K562 (cell line): ENCODE results near the gene SUMF1. TPM values are rescaled to one million over a fixed set of nuclear protein-coding genes. Genes with fewer than 3 reads are reported as not detected.

Source experiments
- BDP1 ChIP-seq: IDR thresholded peaks from 3 replicates; pipeline ENCODE4 v1.6.1; 2011; ENCODE audit not compliant: insufficient read length, insufficient read depth
- BMI1 ChIP-seq: fragments of 150-350 bp; IDR thresholded peaks from 2 replicates; pipeline ENCODE4 v1.6.1; 2014; ENCODE audit warnings: low read length
- PHB ChIP-seq: fragments of 250-450 bp; sonication (Bioruptor Pico); IDR thresholded peaks from 2 replicates; pipeline ENCODE4 v1.5.0; 2021
- RREB1 ChIP-seq: fragments of 250-450 bp; sonication (Bioruptor Pico); IDR thresholded peaks from 2 replicates; pipeline ENCODE4 v1.4.0; 2020
- STAT5B ChIP-seq: fragments of 250-450 bp; sonication (Bioruptor Pico); IDR thresholded peaks from 2 replicates; pipeline ENCODE4 v1.8.0; 2021; ENCODE audit warnings: mild to moderate bottlenecking, inconsistent platforms
- XRCC4 ChIP-seq: IDR thresholded peaks from one replicate; pipeline ENCODE4 v1.6.1; 2011; ENCODE audit not compliant: insufficient read depth, insufficient read length; ENCODE audit errors: extremely low read depth
- ZC3H11A ChIP-seq: IDR thresholded peaks from 2 replicates; pipeline ENCODE4 v1.6.1; 2012; ENCODE audit warnings: low read depth, low read length, improper control_type of control experiment
- polyA plus RNA-seq, 8 experiments: library from polyadenylated mRNA; depleted of rRNA in 4 of 8; stranded (reverse) in 5 of 8; unstranded in 3 of 8; fragments of >200 nt; fragmentation: Nextera tagmentation in 2 of 8; fragmentation: Illumina TruSeq in 1 of 8; extraction: Ambion mirVana in 2 of 8; extraction: Trizol in 1 of 8; gene quantifications; 2 replicates each; pipeline versions ENCODE4 v1.2.1 to v1.2.3, GENCODE V29; 2011 to 2014; ENCODE audit warnings: inconsistent platforms in 1 of 8, missing spikeins in 1 of 8
- total RNA-seq, 7 experiments: library from RNA; depleted of rRNA in 6 of 7; stranded (reverse); fragments of >200 nt in 6 of 7; fragmentation: Illumina TruSeq in 2 of 7; extraction: Trizol in 2 of 7; gene quantifications; 2 replicates each; pipeline versions ENCODE4 v1.2.1 to v1.2.3, GENCODE V29; 2011 to 2021; ENCODE audit warnings: low replicate concordance in 1 of 7
- TF ChIP-seq, protein P1 (sequence below): fragments of 250-450 bp; sonication (Bioruptor Pico); IDR thresholded peaks from 2 replicates; pipeline ENCODE4 v1.5.0; 2021; ENCODE audit warnings: mild to moderate bottlenecking, moderate library complexity
- TF ChIP-seq, protein P2 (sequence below), 2 experiments: fragments of 250-450 bp in 1 of 2; fragments of 450-650 bp in 1 of 2; sonication (Bioruptor Pico) in 1 of 2; IDR thresholded peaks; 2 replicates each; pipeline versions ENCODE4 v1.6.1 to v1.8.0; 2016 to 2021; ENCODE audit warnings: mild to moderate bottlenecking in 2 of 2, moderate library complexity in 2 of 2, missing compliant biosample characterization in 1 of 2, missing genetic modification characterization in 1 of 2
- TF ChIP-seq, protein P3 (sequence below), 2 experiments: IDR thresholded peaks in 1 of 2; conservative IDR thresholded peaks in 1 of 2; 2 replicates each; pipeline ENCODE4 v1.6.1; 2016; ENCODE audit warnings: low read depth in 2 of 2, mild to moderate bottlenecking in 1 of 2, missing compliant biosample characterization in 1 of 2, missing genetic modification characterization in 1 of 2, moderate library complexity in 1 of 2
- TF ChIP-seq, protein P4 (sequence below): fragments of 200-800 bp; sonication (Bioruptor generic); IDR thresholded peaks from 2 replicates; pipeline ENCODE4 v1.6.1; 2017; ENCODE audit warnings: missing genetic modification characterization, missing compliant biosample characterization

The SUMF1 gene
- total and polyA plus RNA-seq, 9 of the 15 experiments (the other 6 are each of a cell fraction or from before 2014, with no cell fraction given), result 1.3 to 7.4 (median 4.2) TPM

DNA sequence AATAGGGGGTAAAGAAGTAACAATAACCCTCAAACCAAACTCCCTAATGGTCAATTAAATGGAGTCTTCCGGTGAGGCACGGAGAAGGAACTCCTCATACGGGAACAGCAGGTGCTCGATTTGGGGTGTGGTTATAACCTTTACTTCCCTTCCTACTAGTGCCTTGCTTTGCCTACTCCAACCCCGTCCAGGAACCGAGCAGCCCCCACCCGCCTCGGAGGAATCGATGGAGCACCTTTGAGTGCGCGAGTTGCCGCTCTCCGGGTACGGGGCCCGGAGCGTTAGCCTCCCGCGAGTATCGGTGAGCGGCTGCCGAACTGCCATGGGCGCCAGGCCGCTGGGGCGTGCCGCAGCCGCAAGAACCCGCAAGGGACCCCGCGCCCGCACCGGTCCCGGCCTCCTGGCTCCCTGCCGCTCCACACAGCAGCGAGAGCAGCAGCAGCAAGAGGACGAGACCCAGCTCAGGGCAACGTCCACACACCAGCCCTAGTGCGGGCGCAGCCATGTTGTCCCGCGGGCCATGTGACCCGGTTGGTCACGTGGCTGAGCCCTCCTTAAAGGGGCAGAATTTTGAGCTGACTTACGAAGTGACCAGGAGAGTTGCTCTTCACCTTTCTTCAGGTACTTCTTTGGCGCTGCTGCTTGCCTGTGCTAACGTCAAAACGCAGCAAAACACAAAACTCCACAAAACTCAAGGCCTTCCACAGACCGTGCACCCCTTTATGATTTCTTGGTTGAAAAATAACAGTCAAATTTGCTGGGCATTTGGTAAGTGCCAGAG is at the start of gene SUMF1 (continued):
- TF ChIP-seq, protein P1, sequence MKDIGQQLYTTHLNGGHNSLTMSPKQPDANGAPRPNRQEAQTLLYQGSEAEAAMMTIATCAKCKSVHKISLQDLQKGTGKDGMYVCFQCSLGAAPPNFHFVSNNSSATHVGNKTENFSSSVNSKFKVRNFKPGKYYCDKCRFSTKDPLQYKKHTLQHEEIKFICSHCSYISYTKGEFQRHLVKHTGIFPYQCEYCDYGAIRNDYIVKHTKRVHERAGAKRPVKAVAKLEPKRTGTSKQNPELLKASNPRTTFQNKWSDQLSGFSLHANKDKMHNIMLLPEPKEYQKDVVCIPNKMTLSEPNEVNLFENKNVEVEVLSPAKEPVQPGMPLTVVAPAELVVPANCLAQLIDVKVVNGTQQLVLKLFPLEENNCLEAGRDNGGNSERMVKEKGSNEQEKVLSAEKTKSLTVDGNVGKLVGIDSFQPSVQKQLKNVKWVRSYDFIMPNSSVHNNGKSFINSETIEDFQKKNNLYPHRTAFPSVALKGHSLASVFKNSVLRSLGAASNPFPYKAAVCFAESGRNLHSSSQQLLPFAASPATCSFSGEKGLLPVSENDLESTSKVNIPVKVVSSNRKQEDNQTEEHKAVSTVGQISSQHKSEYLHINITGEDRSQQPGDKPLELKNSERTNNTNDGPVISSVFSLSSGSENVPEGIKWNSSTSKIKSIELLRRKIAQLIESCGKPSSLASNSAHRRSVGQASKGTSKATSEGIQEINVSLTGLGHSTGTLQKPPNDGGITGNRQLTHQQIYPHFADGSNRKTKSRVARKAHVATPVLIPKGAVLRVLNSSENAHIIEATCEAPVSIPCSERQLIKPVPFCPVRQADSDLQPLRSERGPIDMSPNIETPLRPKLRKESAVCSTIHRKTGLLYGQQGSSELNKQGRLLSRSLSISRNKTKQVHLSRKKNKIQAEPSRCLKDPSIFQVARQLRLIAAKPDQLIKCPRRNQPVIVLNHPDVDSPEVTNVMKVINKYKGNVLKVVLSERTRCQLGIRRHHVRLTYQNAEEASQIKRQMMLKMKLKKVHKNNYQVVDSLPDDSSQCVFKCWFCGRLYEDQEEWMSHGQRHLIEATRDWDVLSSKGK (CRISPR knock-in tag), result no peak
- TF ChIP-seq STAT5B (CRISPR knock-in tag), result no peak
- TF ChIP-seq, protein P2, sequence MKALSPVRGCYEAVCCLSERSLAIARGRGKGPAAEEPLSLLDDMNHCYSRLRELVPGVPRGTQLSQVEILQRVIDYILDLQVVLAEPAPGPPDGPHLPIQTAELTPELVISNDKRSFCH (CRISPR knock-in tag; IDR thresholded peaks at IDR 0.05), result no peak
- TF ChIP-seq, protein P2 (tag; IDR thresholded peaks at IDR 0.05), result peak; percentile 91
- peak; percentile 88 for TF ChIP-seq RREB1
- no peak for TF ChIP-seq BDP1
- TF ChIP-seq, protein P3, sequence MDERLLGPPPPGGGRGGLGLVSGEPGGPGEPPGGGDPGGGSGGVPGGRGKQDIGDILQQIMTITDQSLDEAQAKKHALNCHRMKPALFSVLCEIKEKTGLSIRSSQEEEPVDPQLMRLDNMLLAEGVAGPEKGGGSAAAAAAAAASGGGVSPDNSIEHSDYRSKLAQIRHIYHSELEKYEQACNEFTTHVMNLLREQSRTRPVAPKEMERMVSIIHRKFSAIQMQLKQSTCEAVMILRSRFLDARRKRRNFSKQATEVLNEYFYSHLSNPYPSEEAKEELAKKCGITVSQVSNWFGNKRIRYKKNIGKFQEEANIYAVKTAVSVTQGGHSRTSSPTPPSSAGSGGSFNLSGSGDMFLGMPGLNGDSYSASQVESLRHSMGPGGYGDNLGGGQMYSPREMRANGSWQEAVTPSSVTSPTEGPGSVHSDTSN (CRISPR knock-in tag; IDR thresholded peaks at IDR 0.05; ENCODE audit: low read depth), result no peak
- TF ChIP-seq, protein P3 (tag; conservative IDR thresholded peaks at IDR 0.05; ENCODE audit: low read depth), result no peak
- TF ChIP-seq XRCC4, result no peak
- TF ChIP-seq ZC3H11A, result no peak
- TF ChIP-seq BMI1, result no peak
- TF ChIP-seq, protein P4, sequence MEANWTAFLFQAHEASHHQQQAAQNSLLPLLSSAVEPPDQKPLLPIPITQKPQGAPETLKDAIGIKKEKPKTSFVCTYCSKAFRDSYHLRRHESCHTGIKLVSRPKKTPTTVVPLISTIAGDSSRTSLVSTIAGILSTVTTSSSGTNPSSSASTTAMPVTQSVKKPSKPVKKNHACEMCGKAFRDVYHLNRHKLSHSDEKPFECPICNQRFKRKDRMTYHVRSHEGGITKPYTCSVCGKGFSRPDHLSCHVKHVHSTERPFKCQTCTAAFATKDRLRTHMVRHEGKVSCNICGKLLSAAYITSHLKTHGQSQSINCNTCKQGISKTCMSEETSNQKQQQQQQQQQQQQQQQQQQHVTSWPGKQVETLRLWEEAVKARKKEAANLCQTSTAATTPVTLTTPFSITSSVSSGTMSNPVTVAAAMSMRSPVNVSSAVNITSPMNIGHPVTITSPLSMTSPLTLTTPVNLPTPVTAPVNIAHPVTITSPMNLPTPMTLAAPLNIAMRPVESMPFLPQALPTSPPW (CRISPR knock-in tag), result no peak
- no peak for TF ChIP-seq PHB (CRISPR knock-in tag)
